Body of pancreas (tissue), 4 donors: ENCODE data around the gene USP21.

Experiments
- CTCF ChIP-seq, 7 experiments: fragments of 450-650 bp in 4 of 7; fragments of 200-600 bp in 3 of 7; sonication (generic) in 3 of 7; IDR thresholded peaks; one replicate each; pipeline ENCODE4 v1.5.1; 2016 to 2019; ENCODE audit warnings: antibody characterized with exemption in 7 of 7
- POLR2A ChIP-seq, 3 donors: fragments of 450-650 bp; IDR thresholded peaks; one replicate each; pipeline ENCODE4 v1.6.1; 2016; ENCODE audit warnings: antibody characterized with exemption in 3 of 3, mild to moderate bottlenecking in 2 of 3

GRCh38 chr1:161159913-161160243 is 578 bp downstream of the USP21 start:
- TF ChIP-seq CTCF (IDR thresholded peaks at IDR 0.05) (no peak), POLR2A (IDR thresholded peaks at IDR 0.05) (no peak)
